SH-SY5Y (cell line): ENCODE measurements around the gene SBF1.

Source experiments
- GATA2 ChIP-seq: IDR thresholded peaks from 2 replicates; pipeline ENCODE4 v1.6.1; 2011; ENCODE audit warnings: mild to moderate bottlenecking, low read depth, low read length
- GATA3 ChIP-seq: IDR thresholded peaks from 2 replicates; pipeline ENCODE4 v1.6.1; 2011; ENCODE audit warnings: low read depth, mild to moderate bottlenecking, low read length, moderate library complexity

DNA sequence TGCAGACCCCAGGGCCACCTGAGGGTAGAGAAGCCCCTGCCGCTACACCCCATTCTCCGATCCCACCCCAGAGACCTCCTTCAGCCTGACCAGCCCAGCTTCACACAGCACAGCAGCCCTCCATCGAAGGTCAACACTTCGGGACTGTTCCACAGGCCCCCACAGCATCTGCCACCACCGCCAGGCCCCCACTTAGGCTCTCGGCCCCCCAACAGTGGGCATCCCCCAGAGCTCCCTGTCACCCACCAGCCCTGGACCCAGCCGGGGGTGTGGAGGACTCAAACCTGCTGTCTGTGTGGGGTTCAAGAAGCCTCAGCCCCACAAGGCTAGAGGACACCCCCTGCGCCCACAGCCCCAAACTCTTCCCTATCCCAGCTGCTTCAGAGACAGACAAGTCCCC, 6.2 kb downstream of the SBF1 start:
- TF ChIP-seq GATA2 (no peak), GATA3 (no peak)
